ENCODE results near the gene RPA1.
"Not testable (repeated sequence)": the region's sequence is repeated elsewhere in the genome, so short reads cannot be mapped to it uniquely, and the experiment has no call there.

RPA1 gene

DNA sequence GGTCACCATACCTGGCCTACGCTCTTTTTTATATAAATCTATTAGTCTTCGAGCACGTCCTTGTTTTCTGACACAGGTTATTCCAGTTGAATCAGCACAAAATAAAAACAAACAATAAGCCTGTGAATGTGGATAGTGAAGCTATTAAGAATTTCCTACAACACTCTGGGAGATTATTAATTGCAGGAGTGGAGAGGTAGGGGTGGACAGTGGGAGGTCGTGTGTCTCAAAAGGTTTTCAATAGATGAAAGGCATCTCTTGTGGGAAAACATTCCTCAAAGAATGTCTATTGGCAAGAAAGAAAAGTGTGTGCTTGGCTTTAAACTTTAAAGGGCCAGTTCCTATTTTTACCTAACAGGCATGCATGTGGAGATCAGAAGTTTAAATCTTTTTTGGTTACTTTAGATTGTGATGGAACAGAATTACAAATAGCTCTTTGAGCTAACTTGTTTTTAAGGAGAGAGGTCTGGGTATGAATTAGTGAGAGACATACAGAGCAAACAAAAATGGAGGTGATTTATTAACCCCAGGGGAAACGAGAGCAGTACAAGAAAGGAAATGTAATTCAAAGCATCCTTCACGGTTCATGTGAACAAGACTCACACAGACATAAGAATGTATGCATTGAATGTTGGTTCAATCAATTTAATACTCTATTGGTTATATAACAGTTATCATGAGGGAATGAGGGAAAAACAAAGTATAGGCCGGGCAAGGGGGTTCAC lies 9.1 kb upstream of the RPA1 start:
- no peak for DNase-seq

DNA sequence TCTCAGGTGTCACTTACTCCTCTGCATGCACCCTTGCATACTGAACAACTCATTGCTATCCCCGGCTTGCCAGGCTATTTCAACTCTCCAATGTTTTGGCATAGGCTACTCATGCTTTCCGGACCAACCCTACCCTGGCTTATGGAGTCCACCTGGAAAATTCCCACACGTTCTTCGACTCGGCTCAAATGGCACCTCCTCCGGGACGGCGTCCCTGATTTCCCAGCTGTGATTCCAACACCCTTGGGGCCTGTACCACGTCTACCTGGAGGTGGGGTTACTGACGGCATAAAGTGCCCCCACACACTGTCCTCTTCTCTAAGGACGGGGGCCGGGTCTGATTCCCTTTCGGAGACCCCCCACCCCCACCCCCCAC lies 601 bp upstream of the RPA1 start:
- DNase-seq, result no peak

- DNase-seq, result no peak
These were observed 483 bp downstream of the RPA1 start for GRCh38 chr17:1830288-1830687.

- no peak for DNase-seq
These were observed 4.8 kb downstream of the RPA1 start for GRCh38 chr17:1834380-1835149.

DNA sequence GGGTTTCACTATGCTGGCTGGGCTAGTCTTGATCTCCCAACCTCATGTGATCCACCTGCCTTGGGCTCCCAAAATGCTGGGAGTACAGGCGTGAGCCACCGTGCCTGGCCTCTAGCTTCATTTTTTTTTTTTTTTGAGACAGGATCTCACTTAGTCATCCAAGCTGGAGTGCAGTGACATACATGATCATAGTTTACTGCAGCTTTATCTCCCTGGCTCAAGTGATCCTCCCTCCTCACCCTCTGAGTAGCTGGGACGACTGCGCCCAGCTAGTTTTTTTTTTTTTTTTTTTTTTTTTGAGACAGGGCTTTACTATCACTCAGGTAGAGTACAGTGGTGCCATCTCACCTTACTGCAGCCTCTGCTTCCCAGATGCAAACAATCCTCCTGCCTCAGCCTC lies 9.7 kb downstream of the RPA1 start:
- DNase-seq, result no peak

GRCh38 chr17:1843947-1844346 lies 14.1 kb downstream of the RPA1 start:
- no peak for DNase-seq

DNA sequence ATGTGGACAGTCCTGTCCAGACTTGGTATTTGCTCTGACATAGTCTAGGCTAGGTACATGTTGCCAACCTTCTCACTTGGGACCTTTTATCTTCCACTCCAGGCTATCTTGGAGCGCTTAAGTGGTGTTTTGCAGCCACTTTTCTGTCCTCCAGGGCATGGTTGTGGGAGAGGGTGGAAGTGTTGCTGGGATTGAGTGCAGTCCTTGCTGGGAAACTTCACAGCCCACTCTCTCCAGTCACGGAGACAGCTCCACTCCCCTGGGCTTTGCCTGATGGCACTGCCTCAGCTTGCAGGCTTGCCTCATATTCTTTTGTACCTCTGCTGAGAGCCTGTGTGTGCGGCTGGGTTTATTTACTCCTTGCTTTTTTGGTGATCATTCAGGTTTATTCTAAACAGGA lies 17.4 kb downstream of the RPA1 start:
- no peak for DNase-seq

DNA sequence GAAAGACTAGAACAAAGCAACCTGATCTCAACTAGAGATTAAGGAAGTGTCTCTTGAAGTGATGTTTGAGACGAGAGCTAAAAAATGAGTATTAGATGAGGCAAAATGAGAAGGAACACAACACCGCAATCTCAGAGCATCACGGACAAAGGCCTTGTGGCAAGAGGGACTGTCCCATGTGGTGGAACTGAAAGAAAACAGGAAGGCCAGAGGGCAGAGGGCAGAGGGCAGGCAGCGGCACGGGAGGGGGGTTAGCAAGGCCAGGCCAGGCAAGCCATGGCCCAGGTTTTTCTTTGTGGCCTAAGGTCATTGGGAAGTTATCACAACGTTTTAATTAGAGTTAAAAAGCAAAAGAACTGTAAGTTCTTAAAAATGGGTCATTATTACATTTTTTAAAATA lies 22.5 kb downstream of the RPA1 start:
- DNase-seq, result no peak

DNA sequence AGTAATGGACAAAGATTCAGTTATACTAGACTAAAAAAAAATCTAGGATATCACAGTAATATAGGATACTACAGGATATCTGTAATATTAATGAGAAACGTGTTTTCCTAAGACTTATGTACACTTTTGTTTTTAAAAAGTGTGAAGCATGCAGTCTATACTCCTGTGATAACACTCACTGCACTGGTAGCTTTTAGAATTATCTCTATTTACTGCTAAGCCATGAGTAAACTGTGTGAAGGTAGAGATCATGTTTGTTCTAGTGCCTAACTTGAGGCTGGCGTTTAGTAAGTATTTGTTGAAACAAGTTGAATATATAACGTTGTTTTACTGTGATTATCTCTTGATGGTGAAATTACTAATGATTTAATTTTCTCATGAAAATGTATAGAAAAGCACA lies 23.9 kb downstream of the RPA1 start:
- DNase-seq, result no peak

DNA sequence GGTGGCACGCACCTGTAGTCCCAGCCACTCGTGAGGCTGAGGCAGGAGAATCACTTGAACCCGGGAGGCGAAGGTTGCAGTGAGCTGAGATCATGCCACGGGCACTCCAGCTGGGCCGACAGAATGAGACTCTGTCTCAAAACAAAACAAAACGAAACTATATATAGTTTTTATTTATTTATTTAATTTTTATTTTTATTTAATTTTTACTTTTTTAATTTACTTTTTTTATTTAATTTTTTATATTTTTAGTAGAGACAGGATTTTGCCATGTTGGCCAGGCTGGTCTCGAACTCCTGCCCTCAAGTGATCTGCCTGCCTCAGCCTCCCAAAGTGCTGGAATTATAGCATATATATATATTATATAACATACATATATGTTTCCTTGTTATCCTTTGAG lies 26.7 kb downstream of the RPA1 start:
- not testable (repeated sequence) for DNase-seq

DNA sequence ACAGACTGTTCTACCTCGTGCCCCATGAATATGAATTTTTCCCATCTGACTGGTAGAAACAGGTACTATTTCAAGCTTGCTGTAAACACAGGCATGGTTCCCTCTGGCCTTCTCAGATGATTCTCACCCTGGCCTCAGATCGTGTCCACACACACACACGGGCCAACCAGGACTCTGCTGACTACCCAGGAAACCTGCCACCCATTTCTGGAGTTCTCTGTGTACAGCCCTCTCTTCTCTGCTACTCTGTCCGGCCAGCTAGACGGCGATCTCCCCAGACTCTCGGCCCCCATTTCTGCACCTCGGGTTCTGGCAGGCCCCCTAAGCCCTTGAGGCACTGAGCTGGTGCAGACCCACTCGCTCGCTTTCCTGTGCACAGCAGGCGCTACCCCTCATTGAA lies 31.2 kb downstream of the RPA1 start:
- DNase-seq, result no peak

DNA sequence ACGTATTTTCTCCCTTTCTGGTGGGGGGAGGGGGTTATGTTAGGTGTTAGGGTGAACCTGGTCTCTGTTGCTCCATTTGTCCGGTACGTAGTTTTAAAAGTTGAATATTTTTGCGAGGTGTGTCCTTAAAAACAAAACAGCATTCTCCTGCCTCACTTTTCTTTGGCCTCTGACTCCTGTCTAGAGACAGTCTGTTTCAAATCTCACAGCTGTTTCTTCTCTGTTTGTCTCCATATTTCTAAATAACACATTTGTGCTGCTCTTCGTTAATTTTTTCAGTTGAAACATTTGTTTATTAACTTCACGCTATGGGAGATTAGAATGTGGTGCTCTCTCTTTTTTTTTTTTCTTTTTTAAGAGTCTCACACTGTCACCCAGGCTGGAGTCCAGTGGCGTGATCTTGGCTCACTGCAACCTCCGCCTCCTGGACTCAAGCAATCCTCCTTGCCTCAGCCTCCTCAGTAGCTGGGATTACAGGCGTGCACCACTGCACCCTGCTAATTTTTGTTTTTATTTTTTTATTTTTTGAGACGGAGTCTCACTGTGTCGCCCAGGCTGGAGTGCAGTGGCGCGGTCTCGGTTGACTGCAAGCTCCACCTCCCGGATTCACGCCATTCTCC lies 31.7 kb downstream of the RPA1 start:
- DNase-seq, result no peak

DNA sequence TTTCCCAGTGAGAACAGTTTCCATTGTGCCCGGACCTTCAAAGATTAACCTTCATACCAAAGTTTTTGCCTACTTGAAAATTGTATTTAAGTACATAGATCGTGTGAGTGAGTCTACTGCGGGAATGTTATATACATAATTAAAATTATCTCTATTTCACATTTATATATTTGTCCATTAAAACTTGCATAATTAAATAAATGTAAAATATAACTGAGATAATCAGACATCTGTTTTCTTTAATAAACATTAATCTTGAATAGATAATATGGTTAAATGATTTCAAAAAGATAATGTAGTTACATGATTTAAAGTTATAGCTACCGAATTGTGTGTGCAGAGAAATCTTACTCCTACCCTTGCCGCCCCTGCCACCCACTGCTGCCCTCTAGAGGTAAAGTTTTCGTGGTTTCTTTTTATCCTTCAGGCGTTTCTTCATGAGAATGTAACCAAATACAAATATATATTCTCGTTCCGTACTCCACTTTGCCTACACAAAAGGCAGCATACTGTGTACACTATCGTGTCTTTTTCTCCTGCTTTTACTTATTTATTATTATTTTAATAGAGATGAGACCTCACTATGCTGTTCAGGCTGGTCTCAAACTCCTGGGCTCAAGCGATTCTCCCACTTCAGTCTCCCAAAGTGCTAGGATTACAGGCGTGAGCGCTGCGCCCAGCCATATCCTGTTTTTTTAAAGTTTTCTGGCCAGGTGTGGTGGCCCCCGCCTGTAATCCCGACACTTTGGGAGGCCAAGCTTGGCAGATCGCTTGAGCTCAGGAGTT lies 35.6 kb downstream of the RPA1 start:
- DNase-seq, result no peak

GRCh38 chr17:1867307-1867706 lies 37.5 kb downstream of the RPA1 start:
- no peak for DNase-seq

DNA sequence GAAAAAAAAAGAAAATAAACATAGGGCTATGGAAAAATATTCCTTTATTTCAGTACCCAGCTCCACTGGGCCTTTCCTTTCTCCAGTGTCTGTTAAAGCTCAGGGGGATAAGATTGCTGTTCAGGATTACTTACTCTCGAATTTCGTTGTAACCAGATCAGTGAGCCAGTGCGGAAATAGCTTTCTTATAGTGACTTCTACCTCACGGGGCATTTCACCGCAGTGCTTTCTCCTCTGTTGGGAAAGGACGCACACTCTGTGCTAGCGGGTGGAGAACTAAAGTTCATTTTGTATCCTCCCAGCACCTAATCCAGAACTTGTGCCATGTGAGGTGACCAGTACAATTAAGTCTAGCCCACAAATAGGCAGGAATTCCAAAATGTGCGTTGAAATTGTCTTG lies 38.3 kb downstream of the RPA1 start:
- no peak for DNase-seq

- DNase-seq, result no peak
These were observed 40.8 kb downstream of the RPA1 start for GRCh38 chr17:1870592-1870991.

- DNase-seq, result no peak
These were observed 42.0 kb downstream of the RPA1 start for GRCh38 chr17:1871756-1872155.

DNA sequence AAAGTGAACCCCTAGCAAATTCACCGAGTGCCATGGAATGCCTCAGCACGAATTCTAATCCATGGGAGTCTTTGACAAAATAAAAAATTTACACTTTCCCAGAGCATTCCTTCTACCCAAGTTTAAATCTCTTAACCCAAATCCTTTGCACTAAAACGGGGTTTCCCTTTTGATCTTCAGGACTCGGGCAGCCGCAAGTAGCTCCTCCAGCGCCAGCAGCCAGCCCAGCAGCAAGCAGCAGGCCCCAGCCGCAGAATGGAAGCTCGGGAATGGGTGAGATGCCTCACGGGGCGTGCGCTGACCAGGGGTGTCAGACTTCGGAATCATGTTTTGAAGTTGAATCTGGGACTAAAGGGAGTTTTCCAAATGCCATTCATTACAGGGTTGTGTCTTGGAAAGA lies 42.4 kb downstream of the RPA1 start:
- DNase-seq, result no peak

GRCh38 chr17:1872976-1873375 lies 43.2 kb downstream of the RPA1 start:
- DNase-seq, result no peak

DNA sequence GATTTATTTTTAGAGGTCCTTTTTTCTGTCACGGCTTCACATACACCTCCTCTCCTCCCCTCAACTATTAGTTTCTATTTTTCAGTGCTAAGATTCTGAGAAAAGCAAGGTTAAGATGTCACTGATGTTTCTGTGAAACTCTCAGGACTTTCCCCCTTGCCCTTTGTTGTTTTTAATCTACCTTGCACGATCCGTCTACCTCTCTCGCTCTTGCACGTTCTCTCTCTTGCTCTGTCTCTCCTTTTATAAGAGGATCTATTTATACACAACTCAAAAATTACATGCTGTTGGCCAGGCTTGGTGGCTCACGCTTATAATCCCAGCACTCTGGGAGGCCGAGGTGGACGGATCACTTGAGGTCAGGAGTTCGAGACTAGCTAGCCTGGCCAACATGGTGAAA lies 43.6 kb downstream of the RPA1 start:
- no peak for DNase-seq

GRCh38 chr17:1875597-1875996 lies 45.8 kb downstream of the RPA1 start:
- no peak for DNase-seq

DNA sequence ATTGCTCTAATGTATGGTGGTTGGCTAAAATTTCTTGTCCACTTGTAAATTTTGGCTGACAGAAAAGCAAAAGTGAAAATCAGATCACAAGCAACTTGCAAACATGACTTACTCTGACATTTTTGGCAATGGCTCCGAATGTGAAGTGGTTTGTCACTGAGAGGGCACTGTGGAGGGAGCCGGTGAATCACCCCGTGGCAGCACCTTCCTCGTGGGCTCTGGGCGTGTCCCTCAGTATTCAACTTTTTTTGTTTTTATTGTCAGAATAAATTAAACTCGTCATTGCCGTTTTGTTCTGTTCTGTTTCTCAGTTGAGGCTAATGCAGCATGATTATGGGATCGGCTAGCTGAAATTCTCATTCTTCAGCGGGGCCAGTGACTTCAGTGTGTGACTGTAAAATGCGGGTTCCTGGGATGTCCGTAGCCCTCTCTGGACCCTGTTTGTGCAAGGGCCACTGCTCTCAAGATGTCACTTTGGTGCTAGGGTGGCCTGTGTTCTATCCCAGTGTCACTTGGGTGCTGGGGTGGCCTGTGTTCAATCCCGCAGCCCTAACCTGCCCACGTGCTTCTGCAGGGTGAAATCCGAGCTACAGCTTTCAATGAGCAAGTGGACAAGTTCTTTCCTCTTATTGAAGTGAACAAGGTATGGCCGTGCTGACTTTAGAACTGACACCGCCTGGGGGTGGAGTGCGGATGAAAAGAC lies 48.8 kb downstream of the RPA1 start:
- DNase-seq, result no peak
